Measurements from ENCODE around the gene TMEM256. TPM values are rescaled to one million over a fixed set of nuclear protein-coding genes. Genes with fewer than 3 reads are reported as not detected.

Gene TMEM256
- polyA plus RNA-seq, 2 of the 4 experiments (the other 2 are of a cell fraction), result 127 to 164 TPM

DNA sequence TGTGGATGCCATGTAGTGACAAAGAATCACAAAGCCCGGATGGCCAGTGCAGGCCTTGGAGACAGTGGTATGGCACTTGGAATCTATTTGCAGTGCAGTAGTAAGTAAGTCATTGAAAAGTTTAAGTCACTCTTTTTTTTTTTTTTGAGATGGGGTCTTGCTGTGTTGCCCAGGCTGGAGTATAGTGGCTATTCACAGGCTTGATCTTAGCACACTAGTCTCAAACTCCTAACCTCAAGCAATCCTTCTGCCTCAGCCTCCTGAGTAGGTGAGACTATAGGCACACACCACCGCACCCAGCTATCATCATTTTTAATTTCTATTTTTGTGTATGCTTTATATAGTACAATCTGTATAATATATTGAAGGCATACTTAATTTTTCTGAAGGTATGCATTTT lies 5.3 kb downstream of the TMEM256 start:
- DNase-seq (ENCODE audit: low read depth in 1 of 2, low spot score in 1 of 2) (no peak), FAIRE-seq (no peak), ATAC-seq (no peak)
- Histone ChIP-seq H3K9me3 (no peaks in the 10 kb centered on the region), H3K4me1 (peaks cover 24% of the 10 kb centered on the region), H3K27ac (no peak overlapping the region), H3K4me3 (no peak overlapping the region), H3K4me2 (no peak overlapping the region)
- ChIA-PET CTCF (interaction anchor here (0.8 to 4.9 kb wide), 9 partner anchors 10 to 162 kb away, joined by 3 to 34 read pairs (median 6); partner anchors contain the start of gene TMEM95), POLR2A (interaction anchor here (0.7 to 0.9 kb wide), 2 partner anchors 38 to 45 kb away, joined by 3 to 4 read pairs; no protein-coding TSS in a partner anchor)
- WGBS (ENCODE audit: missing lambda C conversion rate), result 79% methylated on average over 2 of the region's 2 CpGs
- TF ChIP-seq, protein P1, sequence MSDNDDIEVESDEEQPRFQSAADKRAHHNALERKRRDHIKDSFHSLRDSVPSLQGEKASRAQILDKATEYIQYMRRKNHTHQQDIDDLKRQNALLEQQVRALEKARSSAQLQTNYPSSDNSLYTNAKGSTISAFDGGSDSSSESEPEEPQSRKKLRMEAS (IDR thresholded peaks at IDR 0.05), result no peak
- TF ChIP-seq, protein P2, sequence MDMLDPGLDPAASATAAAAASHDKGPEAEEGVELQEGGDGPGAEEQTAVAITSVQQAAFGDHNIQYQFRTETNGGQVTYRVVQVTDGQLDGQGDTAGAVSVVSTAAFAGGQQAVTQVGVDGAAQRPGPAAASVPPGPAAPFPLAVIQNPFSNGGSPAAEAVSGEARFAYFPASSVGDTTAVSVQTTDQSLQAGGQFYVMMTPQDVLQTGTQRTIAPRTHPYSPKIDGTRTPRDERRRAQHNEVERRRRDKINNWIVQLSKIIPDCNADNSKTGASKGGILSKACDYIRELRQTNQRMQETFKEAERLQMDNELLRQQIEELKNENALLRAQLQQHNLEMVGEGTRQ (IDR thresholded peaks at IDR 0.05), result no peak
- TF ChIP-seq FOSL2 (IDR thresholded peaks at IDR 0.05) (no peak), FOSL2 (CRISPR knock-in tag; IDR thresholded peaks at IDR 0.05) (no peak), TFCP2L1 (CRISPR knock-in tag; IDR thresholded peaks at IDR 0.05) (no peak)

DNA sequence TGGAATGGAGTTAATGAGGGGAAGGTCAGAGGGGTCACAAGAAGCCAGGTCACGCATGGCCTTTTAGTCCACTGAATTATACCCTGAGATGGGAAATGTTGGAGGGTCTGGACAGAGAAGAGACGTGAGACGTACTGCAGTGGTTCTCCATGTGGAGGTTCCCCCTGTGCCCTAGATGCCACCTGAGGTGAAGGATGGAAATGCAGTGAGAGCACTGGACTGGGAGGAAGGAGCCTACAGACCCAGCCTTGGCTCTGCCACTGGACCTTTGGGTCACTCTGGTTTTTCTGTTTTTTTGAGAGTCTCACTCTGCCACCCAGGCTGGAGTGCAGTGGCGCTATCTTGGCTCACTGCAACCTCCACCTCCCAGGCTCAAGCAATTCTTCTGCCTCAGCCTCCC lies 7.8 kb downstream of the TMEM256 start:
- Histone ChIP-seq H3K4me1 (peaks cover 20% of the 10 kb centered on the region; the same call in 1 of the 3 replicates), H3K4me2 (no peak overlapping the region), H3K4me3 (no peak overlapping the region), H3K9me3 (no peaks in the 10 kb centered on the region), H3K27ac (no peak overlapping the region)
- ChIA-PET CTCF (interaction anchor here (1.4 to 17.1 kb wide), 3 partner anchors 40 to 42 kb away, joined by 6 to 139 read pairs (median 34); partner anchors contain the start of genes KCTD11 and TMEM95), POLR2A (interaction anchor here (2.9 kb wide), 1 partner anchor 7 kb away, joined by 26 read pairs; the partner anchor contains the start of gene TMEM256)
- ATAC-seq (no peak), DNase-seq (ENCODE audit: low read depth in 1 of 2, low spot score in 1 of 2) (no peak), FAIRE-seq (no peak)
- 97% methylated on average over 4 of the region's 4 CpGs for WGBS (ENCODE audit: missing lambda C conversion rate)
- no peak for TF ChIP-seq NR3C1 (IDR thresholded peaks at IDR 0.05)
- TF ChIP-seq ESRRA (IDR thresholded peaks at IDR 0.05; ENCODE audit: borderline replicate concordance, low read length), result no peak
- TF ChIP-seq CHD2 (IDR thresholded peaks at IDR 0.05; ENCODE audit: low read length, partially characterized antibody), result no peak
- TF ChIP-seq, protein P3, sequence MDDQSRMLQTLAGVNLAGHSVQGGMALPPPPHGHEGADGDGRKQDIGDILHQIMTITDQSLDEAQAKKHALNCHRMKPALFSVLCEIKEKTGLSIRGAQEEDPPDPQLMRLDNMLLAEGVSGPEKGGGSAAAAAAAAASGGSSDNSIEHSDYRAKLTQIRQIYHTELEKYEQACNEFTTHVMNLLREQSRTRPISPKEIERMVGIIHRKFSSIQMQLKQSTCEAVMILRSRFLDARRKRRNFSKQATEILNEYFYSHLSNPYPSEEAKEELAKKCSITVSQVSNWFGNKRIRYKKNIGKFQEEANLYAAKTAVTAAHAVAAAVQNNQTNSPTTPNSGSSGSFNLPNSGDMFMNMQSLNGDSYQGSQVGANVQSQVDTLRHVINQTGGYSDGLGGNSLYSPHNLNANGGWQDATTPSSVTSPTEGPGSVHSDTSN (IDR thresholded peaks at IDR 0.05), result no peak
- no peak for TF ChIP-seq HDAC2 (IDR thresholded peaks at IDR 0.05)
- TF ChIP-seq RAD21 (conservative IDR thresholded peaks at IDR 0.05 in 1 of 2, IDR thresholded peaks at IDR 0.05 in 1 of 2), result no peak
- no peak for TF ChIP-seq SMC3 (IDR thresholded peaks at IDR 0.05)
- no peak for TF ChIP-seq SREBF2 (IDR thresholded peaks at IDR 0.05)
- TF ChIP-seq MYC (IDR thresholded peaks at IDR 0.05; ENCODE audit: borderline replicate concordance, low read length), result no peak
- no peak for TF ChIP-seq HEYL (CRISPR knock-in tag; IDR thresholded peaks at IDR 0.05)
- TF ChIP-seq EP300 (IDR thresholded peaks at IDR 0.05), result no peak
- TF ChIP-seq ZC3H11A (IDR thresholded peaks at IDR 0.05), result no peak
- no peak for TF ChIP-seq ZNF302 (CRISPR knock-in tag; IDR thresholded peaks at IDR 0.05)
- no peak for TF ChIP-seq HOXB5 (CRISPR knock-in tag; IDR thresholded peaks at IDR 0.05)
- TF ChIP-seq CEBPB (IDR thresholded peaks at IDR 0.05), result no peak
- TF ChIP-seq, protein P4, sequence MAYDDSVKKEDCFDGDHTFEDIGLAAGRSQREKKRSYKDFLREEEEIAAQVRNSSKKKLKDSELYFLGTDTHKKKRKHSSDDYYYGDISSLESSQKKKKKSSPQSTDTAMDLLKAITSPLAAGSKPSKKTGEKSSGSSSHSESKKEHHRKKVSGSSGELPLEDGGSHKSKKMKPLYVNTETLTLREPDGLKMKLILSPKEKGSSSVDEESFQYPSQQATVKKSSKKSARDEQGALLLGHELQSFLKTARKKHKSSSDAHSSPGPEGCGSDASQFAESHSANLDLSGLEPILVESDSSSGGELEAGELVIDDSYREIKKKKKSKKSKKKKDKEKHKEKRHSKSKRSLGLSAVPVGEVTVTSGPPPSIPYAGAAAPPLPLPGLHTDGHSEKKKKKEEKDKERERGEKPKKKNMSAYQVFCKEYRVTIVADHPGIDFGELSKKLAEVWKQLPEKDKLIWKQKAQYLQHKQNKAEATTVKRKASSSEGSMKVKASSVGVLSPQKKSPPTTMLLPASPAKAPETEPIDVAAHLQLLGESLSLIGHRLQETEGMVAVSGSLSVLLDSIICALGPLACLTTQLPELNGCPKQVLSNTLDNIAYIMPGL (CRISPR knock-in tag; IDR thresholded peaks at IDR 0.05; ENCODE audit: borderline replicate concordance), result no peak
- TF ChIP-seq, protein P5, sequence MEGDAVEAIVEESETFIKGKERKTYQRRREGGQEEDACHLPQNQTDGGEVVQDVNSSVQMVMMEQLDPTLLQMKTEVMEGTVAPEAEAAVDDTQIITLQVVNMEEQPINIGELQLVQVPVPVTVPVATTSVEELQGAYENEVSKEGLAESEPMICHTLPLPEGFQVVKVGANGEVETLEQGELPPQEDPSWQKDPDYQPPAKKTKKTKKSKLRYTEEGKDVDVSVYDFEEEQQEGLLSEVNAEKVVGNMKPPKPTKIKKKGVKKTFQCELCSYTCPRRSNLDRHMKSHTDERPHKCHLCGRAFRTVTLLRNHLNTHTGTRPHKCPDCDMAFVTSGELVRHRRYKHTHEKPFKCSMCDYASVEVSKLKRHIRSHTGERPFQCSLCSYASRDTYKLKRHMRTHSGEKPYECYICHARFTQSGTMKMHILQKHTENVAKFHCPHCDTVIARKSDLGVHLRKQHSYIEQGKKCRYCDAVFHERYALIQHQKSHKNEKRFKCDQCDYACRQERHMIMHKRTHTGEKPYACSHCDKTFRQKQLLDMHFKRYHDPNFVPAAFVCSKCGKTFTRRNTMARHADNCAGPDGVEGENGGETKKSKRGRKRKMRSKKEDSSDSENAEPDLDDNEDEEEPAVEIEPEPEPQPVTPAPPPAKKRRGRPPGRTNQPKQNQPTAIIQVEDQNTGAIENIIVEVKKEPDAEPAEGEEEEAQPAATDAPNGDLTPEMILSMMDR (IDR thresholded peaks at IDR 0.05), result no peak
- no peak; the same call in 1 of the 2 replicates for TF ChIP-seq POLR2A (IDR thresholded peaks at IDR 0.05; ENCODE audit: low read length)
- no peak for TF ChIP-seq JUNB (IDR thresholded peaks at IDR 0.05)
